HepG2 (cell line): Measurements from ENCODE around the gene G0S2. TPM values are rescaled to one million over a fixed set of nuclear protein-coding genes. Genes with fewer than 3 reads are reported as not detected.
A peak's percentile ranks its signal among the peaks of the same experiment; 100 is the strongest.

ENCODE experiments used
- ATAC-seq: fragments of 200-7000 bp; cut with Tn5 transposase; 3 replicates; pipeline ENCODE4 v1.9.1; 2020; ENCODE audit warnings: mild to moderate bottlenecking, moderate library complexity
- BruUV-seq: library from RNA; stranded (reverse); fragments of 400-500 nt; replicated peaks from 2 replicates; lab custom pipeline; 2021; lab: Mats Ljungman, UMichigan
- CTCF ChIA-PET: fragments of 300-600 bp; formaldehyde crosslinking; extraction: SDS; loops from one replicate; lab custom pipeline; 2021; ENCODE audit warnings: low total read pairs, inconsistent platforms, low intra/inter-chr PET ratio; lab: Yijun Ruan, JAX
- POLR2A ChIA-PET: fragments of 350-600 bp; sonication (Branson Sonifier 250); formaldehyde crosslinking; loops from one replicate; lab custom pipeline; 2020; ENCODE audit warnings: antibody characterized with exemption, inconsistent platforms; lab: Yijun Ruan, JAX
- DNase-seq: peaks from one replicate; pipeline ENCODE4 v3.0.0-alpha.2; 2015; ENCODE audit warnings: low spot score
- FAIRE-seq: peaks from 3 replicates; lab custom pipeline; 2011; peaks lifted over from hg19 to GRCh38; lab: Jason Lieb, UNC
- H2AFZ ChIP-seq: one replicate; pipeline ENCODE4 v1.6.1; 2011; ENCODE audit warnings: low read length, inconsistent platforms
- H3K27ac ChIP-seq: fragments of 300-600 bp; 3 replicates; pipeline ENCODE4 v1.8.0; 2011; ENCODE audit warnings: mixed run types, mild to moderate bottlenecking, mixed read lengths, low read length, inconsistent platforms; ENCODE audit not compliant: insufficient read depth; ENCODE audit errors: extremely low read length
- H3K27me3 ChIP-seq, 2 experiments: fragments of 200-600 bp in 1 of 2; 2 replicates in 1 of 2; 3 replicates in 1 of 2; pipeline versions ENCODE4 v1.6.0 to v1.8.0; 2011; ENCODE audit warnings: low read length in 2 of 2, mild to moderate bottlenecking in 2 of 2, moderate library complexity in 2 of 2, inconsistent platforms in 1 of 2; ENCODE audit not compliant: insufficient read depth in 2 of 2, control insufficient read depth in 1 of 2
- H3K36me3 ChIP-seq, 2 experiments: fragments of 200-600 bp in 1 of 2; replicated peaks in 1 of 2; 2 replicates in 1 of 2; 3 replicates in 1 of 2; pipeline versions ENCODE4 v1.5.1 to v1.8.0; 2011; ENCODE audit warnings: low read length in 2 of 2, inconsistent platforms in 1 of 2; ENCODE audit not compliant: insufficient read depth in 2 of 2, control insufficient read depth in 1 of 2
- H3K4me1 ChIP-seq: 2 replicates; pipeline ENCODE4 v1.5.1; 2012; ENCODE audit warnings: low read length, inconsistent platforms; ENCODE audit not compliant: insufficient read depth
- H3K4me2 ChIP-seq: 2 replicates; pipeline ENCODE4 v1.6.0; 2011; ENCODE audit warnings: low read depth, low read length, inconsistent platforms
- H3K4me3 ChIP-seq, 3 experiments: fragments of 200-600 bp in 1 of 3; sonication (generic), shearing (Covaris generic) in 1 of 3; replicated peaks in 1 of 3; 2 replicates each; pipeline ENCODE4 v1.5.1; 2011 to 2016; ENCODE audit warnings: low read length in 3 of 3, inconsistent platforms in 2 of 3, low read depth in 2 of 3, mild to moderate bottlenecking in 2 of 3, control low read depth in 1 of 3, mixed read lengths in 1 of 3; ENCODE audit not compliant: insufficient read depth in 1 of 3
- H3K79me2 ChIP-seq: one replicate; pipeline ENCODE4 v1.6.1; 2011; ENCODE audit warnings: low read length, inconsistent platforms; ENCODE audit not compliant: insufficient read depth
- H3K9ac ChIP-seq: 2 replicates; pipeline ENCODE4 v1.6.0; 2011; ENCODE audit warnings: mild to moderate bottlenecking, low read depth, low read length, inconsistent platforms; ENCODE audit not compliant: insufficient read depth
- H3K9me3 ChIP-seq: 2 replicates; pipeline ENCODE4 v1.5.1; 2012; ENCODE audit warnings: mild to moderate bottlenecking, low read length
- H4K20me1 ChIP-seq: 2 replicates; pipeline ENCODE4 v1.6.0; 2011; ENCODE audit warnings: inconsistent platforms, mild to moderate bottlenecking, low read length, moderate library complexity; ENCODE audit not compliant: insufficient read depth
- FOXM1 ChIP-seq: sonication (generic); formaldehyde crosslinking; IDR thresholded peaks from 2 replicates; pipeline ENCODE4 v1.5.0; 2020; ENCODE audit warnings: missing genetic modification reagents
- IKZF4 ChIP-seq: sonication (generic); formaldehyde crosslinking; IDR thresholded peaks from 2 replicates; pipeline ENCODE4 v1.5.1; 2020; ENCODE audit warnings: borderline replicate concordance, mild to moderate bottlenecking, low read depth, missing genetic modification reagents; ENCODE audit errors: not compliant biosample characterization
- NRL ChIP-seq: sonication (generic); formaldehyde crosslinking; IDR thresholded peaks from 2 replicates; pipeline ENCODE4 v1.5.0; 2020; ENCODE audit warnings: missing genetic modification reagents, mild to moderate bottlenecking, moderate library complexity, borderline replicate concordance
- SMC3 ChIP-seq: IDR thresholded peaks from 2 replicates; pipeline ENCODE4 v1.6.1; 2011; ENCODE audit warnings: low read length, improper control_type of control experiment
- SP4 ChIP-seq: sonication (generic); formaldehyde crosslinking; IDR thresholded peaks from 2 replicates; pipeline ENCODE4 v1.8.1; 2023; ENCODE audit warnings: mild to moderate bottlenecking, missing genetic modification reagents
- SRSF4 ChIP-seq: fragments of 200-400 bp; formaldehyde crosslinking; IDR thresholded peaks from one replicate; pipeline ENCODE4 v1.6.1; 2018; ENCODE audit warnings: mild to moderate bottlenecking, low read depth, low read length, moderate library complexity; ENCODE audit not compliant: poor library complexity, severe bottlenecking
- STAG1 ChIP-seq: sonication (generic); formaldehyde crosslinking; IDR thresholded peaks from 2 replicates; pipeline ENCODE4 v1.4.0; 2020; ENCODE audit warnings: missing genetic modification reagents
- ZSCAN22 ChIP-seq: sonication (generic); formaldehyde crosslinking; IDR thresholded peaks from 2 replicates; pipeline ENCODE4 v1.4.0; 2020; ENCODE audit warnings: mild to moderate bottlenecking, missing genetic modification reagents
- WGBS: methylation state at CpG from one replicate; pipeline ENCODE4 v1.1.6; 2017; ENCODE audit warnings: low lambda C conversion rate; 5-methylcytosine and 5-hydroxymethylcytosine counted together
- in situ Hi-C: cut with HindIII; loops from 2 replicates; pipeline ENCODE4 v1.10.0; 2017; ENCODE audit warnings: low pct_unique_long_range_greater_than_20kb; ENCODE audit not compliant: extremely low pct_ligation_motif_present
- intact Hi-C: fragments of 100-400 bp; cut with micrococcal nuclease; formaldehyde crosslinking; loops from one replicate; pipeline ENCODE4 v1.10.0; 2022; ENCODE audit not compliant: unreplicated experiment
- polyA plus RNA-seq, 8 experiments: library from polyadenylated mRNA; depleted of rRNA in 3 of 8; stranded (reverse) in 7 of 8; unstranded in 1 of 8; fragments of >200 nt; fragmentation: Illumina TruSeq in 4 of 8; extraction: Trizol in 4 of 8; gene quantifications; 2 replicates each; pipeline versions ENCODE4 v1.2.1 to v1.2.3, GENCODE V29; 2011 to 2016; ENCODE audit warnings: low read depth in 4 of 8, missing spikeins in 1 of 8, mixed read lengths in 1 of 8; ENCODE audit not compliant: insufficient read depth in 1 of 8
- total RNA-seq, 5 experiments: library from RNA; depleted of rRNA; stranded (reverse); fragments of >200 nt; fragmentation: Illumina TruSeq; extraction: Trizol; gene quantifications; 2 replicates each; pipeline ENCODE4 v1.2.3, GENCODE V29; 2016; ENCODE audit warnings: low read depth in 1 of 5
- TF ChIP-seq, protein P1 (sequence below): sonication (generic); formaldehyde crosslinking; IDR thresholded peaks from 2 replicates; pipeline ENCODE4 v1.9.0; 2021; ENCODE audit warnings: missing genetic modification reagents, borderline replicate concordance
- TF ChIP-seq, protein P2 (sequence below): sonication (generic); formaldehyde crosslinking; IDR thresholded peaks from 2 replicates; pipeline ENCODE4 v1.5.0; 2020; ENCODE audit warnings: mild to moderate bottlenecking, missing genetic modification reagents, moderate library complexity
- TF ChIP-seq, protein P3 (sequence below): sonication (generic); formaldehyde crosslinking; IDR thresholded peaks from 2 replicates; pipeline ENCODE4 v1.8.0; 2022; ENCODE audit warnings: mild to moderate bottlenecking, missing genetic modification reagents; ENCODE audit not compliant: insufficient replicate concordance

Gene G0S2
- total and polyA plus RNA-seq, 2 of the 13 experiments (the other 11 are each of a cell fraction or from before 2014, with no cell fraction given): not detected

DNA sequence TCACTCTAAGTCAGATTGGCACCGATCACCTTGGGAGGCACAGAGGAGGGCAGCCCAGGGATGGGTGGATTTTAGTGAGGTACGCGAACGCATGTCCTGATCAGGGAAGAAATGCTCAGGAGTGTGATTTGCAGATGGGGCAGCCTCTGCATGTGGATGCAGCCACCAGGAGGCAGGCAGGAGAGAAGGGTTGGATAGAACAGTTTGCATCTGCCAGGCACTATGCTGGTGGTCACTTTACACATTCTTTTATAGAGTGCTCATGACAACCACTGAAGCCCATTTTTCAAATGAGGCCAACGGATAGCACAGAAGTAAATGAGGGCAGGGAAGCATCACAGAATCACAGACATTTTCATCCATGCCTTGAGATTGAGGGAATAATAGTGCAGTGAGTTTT lies 28.7 kb upstream of the G0S2 start:
- TF ChIP-seq ZSCAN22: no peak
- no peak for TF ChIP-seq SRSF4
- TF ChIP-seq, protein P1, sequence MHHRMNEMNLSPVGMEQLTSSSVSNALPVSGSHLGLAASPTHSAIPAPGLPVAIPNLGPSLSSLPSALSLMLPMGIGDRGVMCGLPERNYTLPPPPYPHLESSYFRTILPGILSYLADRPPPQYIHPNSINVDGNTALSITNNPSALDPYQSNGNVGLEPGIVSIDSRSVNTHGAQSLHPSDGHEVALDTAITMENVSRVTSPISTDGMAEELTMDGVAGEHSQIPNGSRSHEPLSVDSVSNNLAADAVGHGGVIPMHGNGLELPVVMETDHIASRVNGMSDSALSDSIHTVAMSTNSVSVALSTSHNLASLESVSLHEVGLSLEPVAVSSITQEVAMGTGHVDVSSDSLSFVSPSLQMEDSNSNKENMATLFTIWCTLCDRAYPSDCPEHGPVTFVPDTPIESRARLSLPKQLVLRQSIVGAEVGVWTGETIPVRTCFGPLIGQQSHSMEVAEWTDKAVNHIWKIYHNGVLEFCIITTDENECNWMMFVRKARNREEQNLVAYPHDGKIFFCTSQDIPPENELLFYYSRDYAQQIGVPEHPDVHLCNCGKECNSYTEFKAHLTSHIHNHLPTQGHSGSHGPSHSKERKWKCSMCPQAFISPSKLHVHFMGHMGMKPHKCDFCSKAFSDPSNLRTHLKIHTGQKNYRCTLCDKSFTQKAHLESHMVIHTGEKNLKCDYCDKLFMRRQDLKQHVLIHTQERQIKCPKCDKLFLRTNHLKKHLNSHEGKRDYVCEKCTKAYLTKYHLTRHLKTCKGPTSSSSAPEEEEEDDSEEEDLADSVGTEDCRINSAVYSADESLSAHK (CRISPR knock-in tag): no peak
- peak; percentile 17; the same call in 1 of the 2 replicates for TF ChIP-seq STAG1
- peak; percentile 33; the same call in 1 of the 2 replicates for TF ChIP-seq SMC3
- TF ChIP-seq NRL (CRISPR knock-in tag): no peak
- TF ChIP-seq, protein P2, sequence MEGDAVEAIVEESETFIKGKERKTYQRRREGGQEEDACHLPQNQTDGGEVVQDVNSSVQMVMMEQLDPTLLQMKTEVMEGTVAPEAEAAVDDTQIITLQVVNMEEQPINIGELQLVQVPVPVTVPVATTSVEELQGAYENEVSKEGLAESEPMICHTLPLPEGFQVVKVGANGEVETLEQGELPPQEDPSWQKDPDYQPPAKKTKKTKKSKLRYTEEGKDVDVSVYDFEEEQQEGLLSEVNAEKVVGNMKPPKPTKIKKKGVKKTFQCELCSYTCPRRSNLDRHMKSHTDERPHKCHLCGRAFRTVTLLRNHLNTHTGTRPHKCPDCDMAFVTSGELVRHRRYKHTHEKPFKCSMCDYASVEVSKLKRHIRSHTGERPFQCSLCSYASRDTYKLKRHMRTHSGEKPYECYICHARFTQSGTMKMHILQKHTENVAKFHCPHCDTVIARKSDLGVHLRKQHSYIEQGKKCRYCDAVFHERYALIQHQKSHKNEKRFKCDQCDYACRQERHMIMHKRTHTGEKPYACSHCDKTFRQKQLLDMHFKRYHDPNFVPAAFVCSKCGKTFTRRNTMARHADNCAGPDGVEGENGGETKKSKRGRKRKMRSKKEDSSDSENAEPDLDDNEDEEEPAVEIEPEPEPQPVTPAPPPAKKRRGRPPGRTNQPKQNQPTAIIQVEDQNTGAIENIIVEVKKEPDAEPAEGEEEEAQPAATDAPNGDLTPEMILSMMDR: peak; percentile 16; the same call in 1 of the 2 replicates
- TF ChIP-seq SP4 (CRISPR knock-in tag): no peak
- TF ChIP-seq FOXM1 (CRISPR knock-in tag): no peak
- TF ChIP-seq, protein P3, sequence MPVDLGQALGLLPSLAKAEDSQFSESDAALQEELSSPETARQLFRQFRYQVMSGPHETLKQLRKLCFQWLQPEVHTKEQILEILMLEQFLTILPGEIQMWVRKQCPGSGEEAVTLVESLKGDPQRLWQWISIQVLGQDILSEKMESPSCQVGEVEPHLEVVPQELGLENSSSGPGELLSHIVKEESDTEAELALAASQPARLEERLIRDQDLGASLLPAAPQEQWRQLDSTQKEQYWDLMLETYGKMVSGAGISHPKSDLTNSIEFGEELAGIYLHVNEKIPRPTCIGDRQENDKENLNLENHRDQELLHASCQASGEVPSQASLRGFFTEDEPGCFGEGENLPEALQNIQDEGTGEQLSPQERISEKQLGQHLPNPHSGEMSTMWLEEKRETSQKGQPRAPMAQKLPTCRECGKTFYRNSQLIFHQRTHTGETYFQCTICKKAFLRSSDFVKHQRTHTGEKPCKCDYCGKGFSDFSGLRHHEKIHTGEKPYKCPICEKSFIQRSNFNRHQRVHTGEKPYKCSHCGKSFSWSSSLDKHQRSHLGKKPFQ (CRISPR knock-in tag): no peak
- TF ChIP-seq IKZF4 (CRISPR knock-in tag): no peak
- TF ChIP-seq, all 625 proteins: peak for 3
- Histone ChIP-seq H3K79me2 (no peaks in the 10 kb centered on the region), H3K27me3 (no peaks in the 10 kb centered on the region; a peak in 1 of 5 replicates), H3K9me3 (no peaks in the 10 kb centered on the region), H2AFZ (no peak overlapping the region), H3K4me2 (no peak overlapping the region), H4K20me1 (no peaks in the 10 kb centered on the region), H3K4me1 (no peaks in the 10 kb centered on the region), H3K27ac (no peak overlapping the region), H3K4me3 (no peak overlapping the region), H3K9ac (no peak overlapping the region), H3K36me3 (no peaks in the 10 kb centered on the region)
- WGBS: 73% methylated on average over 5 of the region's 5 CpGs
- CTCF ChIA-PET: interaction anchor here (1.4 kb wide), 1 partner anchor 46 kb away, joined by 4 read pairs; no protein-coding TSS in a partner anchor
- ATAC-seq (peak; percentile 72), DNase-seq (no peak), FAIRE-seq (no peak)
- intact Hi-C loops (loop anchor here (1.0 kb wide), 1 partner anchor 47 kb away; no protein-coding TSS in a partner anchor), in situ Hi-C loops (no loop called here)
- POLR2A ChIA-PET: no interaction called here
- no TSS peak for BruUV-seq
